Progenitor cell of endocrine pancreas (in vitro differentiated cells): ENCODE results near the gene CD300E. TPM values are rescaled to one million over a fixed set of nuclear protein-coding genes. Genes with fewer than 3 reads are reported as not detected.
A peak's percentile ranks its signal among the peaks of the same experiment; 100 is the strongest.

ENCODE experiments used
- DNase-seq: peaks from one replicate; pipeline ENCODE4 v3.0.0; 2021; ENCODE audit warnings: low spot score; ENCODE audit not compliant: unreplicated experiment
- H3K27ac Mint-ChIP-seq: 2 replicates; pipeline ENCODE4 v1.8.0; 2021; ENCODE audit warnings: mild to moderate bottlenecking, moderate library complexity, mixed read lengths
- H3K27me3 Mint-ChIP-seq: 2 replicates; pipeline ENCODE4 v1.8.0; 2021; ENCODE audit warnings: mixed read lengths
- H3K36me3 Mint-ChIP-seq: 2 replicates; pipeline ENCODE4 v1.8.0; 2022; ENCODE audit warnings: mixed read lengths; ENCODE audit not compliant: insufficient read depth
- H3K4me1 Mint-ChIP-seq: 2 replicates; pipeline ENCODE4 v1.8.0; 2021; ENCODE audit warnings: low read depth, mixed read lengths
- H3K4me3 Mint-ChIP-seq: 2 replicates; pipeline ENCODE4 v1.8.0; 2021; ENCODE audit warnings: low read depth, mild to moderate bottlenecking, moderate library complexity, mixed read lengths
- H3K9me3 Mint-ChIP-seq: 2 replicates; pipeline ENCODE4 v1.8.0; 2021; ENCODE audit warnings: low read depth, mixed read lengths
- CTCF ChIP-seq: fragments of 200-600 bp; sonication (generic); IDR thresholded peaks from one replicate; pipeline ENCODE4 v1.5.0; 2021; ENCODE audit warnings: antibody characterized with exemption, mild to moderate bottlenecking; ENCODE audit not compliant: unreplicated experiment
- total RNA-seq: library from RNA; stranded (reverse); gene quantifications from 2 replicates; pipeline ENCODE4 v1.2.1, GENCODE V29; 2021

The CD300E gene
- total RNA-seq, 1 donor from 2014 or later, result not detected

GRCh38 chr17:74566132-74566753 is 57.3 kb downstream of the CD300E start:
- no peaks in the 10 kb centered on the region for H3K36me3 Mint-ChIP-seq
- TF ChIP-seq CTCF, result peak; percentile 75
- DNase-seq, result no peak
- no peaks in the 10 kb centered on the region for H3K9me3 Mint-ChIP-seq
- H3K27me3 Mint-ChIP-seq, result peaks cover 45% of the 10 kb centered on the region
- H3K4me1 Mint-ChIP-seq, result no peaks in the 10 kb centered on the region
- H3K4me3 Mint-ChIP-seq, result no peak overlapping the region
- no peak overlapping the region for H3K27ac Mint-ChIP-seq

DNA sequence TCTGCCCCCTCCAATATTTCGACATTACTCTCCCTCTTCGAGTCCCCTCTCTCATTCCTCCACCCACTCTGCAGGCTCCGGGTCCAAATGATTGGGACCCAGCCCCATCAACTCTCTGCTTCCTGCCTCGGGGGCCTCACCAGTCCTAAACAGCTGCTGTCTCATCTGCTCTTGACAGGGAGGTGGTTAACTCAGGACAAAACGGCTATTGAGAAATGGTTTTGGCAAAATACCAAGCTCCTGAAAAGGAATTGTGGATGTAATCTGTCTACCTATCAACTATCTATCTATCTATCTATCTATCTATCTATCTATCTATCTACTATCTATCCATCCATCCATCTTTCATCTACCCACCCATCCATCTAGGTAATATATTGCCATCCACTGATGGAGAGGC is 58.4 kb downstream of the CD300E start:
- H3K27ac Mint-ChIP-seq, result no peak overlapping the region
- H3K4me3 Mint-ChIP-seq, result no peak overlapping the region
- no peaks in the 10 kb centered on the region for H3K36me3 Mint-ChIP-seq
- H3K4me1 Mint-ChIP-seq, result no peaks in the 10 kb centered on the region
- H3K9me3 Mint-ChIP-seq, result no peaks in the 10 kb centered on the region
- H3K27me3 Mint-ChIP-seq, result peaks cover 44% of the 10 kb centered on the region
- no peak for TF ChIP-seq CTCF
- no peak for DNase-seq

DNA sequence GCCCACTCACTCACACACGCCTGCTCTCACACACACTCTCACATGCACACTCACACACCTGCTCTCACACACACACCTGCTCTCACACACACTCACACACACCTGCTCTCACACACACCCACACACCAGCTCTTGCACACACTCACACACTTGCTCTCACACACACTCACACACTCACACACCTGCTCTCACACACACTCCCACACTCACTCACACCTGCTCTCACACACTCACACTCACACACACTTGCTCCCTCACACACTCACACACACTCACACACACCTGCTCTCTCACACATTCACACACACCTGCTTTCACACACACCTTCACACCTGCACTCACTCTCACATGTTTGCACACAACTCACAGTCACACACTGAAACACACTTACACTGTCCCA is 60.2 kb downstream of the CD300E start:
- no peaks in the 10 kb centered on the region for H3K4me1 Mint-ChIP-seq
- H3K4me3 Mint-ChIP-seq, result no peak overlapping the region
- TF ChIP-seq CTCF, result no peak
- no peak for DNase-seq
- H3K9me3 Mint-ChIP-seq, result peaks cover 9% of the 10 kb centered on the region
- no peaks in the 10 kb centered on the region for H3K36me3 Mint-ChIP-seq
- H3K27me3 Mint-ChIP-seq, result peaks cover 47% of the 10 kb centered on the region
- no peak overlapping the region for H3K27ac Mint-ChIP-seq

DNA sequence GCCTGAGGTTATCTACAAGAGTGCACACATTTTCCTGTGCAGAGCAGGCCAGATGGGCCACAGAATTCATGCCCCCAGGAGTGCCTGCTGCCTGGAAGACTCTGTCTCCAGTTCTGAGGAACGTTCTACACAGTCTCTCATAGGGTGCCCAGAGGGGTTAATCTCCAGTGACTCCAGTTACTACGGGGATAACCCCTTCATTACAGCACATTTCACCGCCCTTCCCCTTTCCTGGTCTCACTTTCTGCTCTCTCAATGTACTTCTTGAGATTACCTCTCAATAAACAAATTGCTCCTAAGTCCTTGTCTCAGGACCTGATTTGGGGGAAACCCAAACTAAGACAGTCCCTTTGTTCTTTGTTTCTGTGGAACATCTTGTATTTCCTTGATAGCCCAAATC is 62.0 kb downstream of the CD300E start:
- H3K9me3 Mint-ChIP-seq, result peaks cover 10% of the 10 kb centered on the region
- H3K36me3 Mint-ChIP-seq, result no peaks in the 10 kb centered on the region
- no peak overlapping the region for H3K4me3 Mint-ChIP-seq
- H3K4me1 Mint-ChIP-seq, result no peaks in the 10 kb centered on the region
- no peak for DNase-seq
- H3K27me3 Mint-ChIP-seq, result peaks cover 40% of the 10 kb centered on the region
- TF ChIP-seq CTCF, result no peak
- no peak overlapping the region for H3K27ac Mint-ChIP-seq

Other genes with a start within 250 kb of the CD300E start
- 182 and 207 TPM in 2 replicates for gene GPRC5C, start 191.7 kb downstream of the CD300E start, total RNA-seq
- 3.9 and 4.5 TPM in 2 replicates for gene CD300A, start 157.1 kb downstream of the CD300E start, total RNA-seq
- not detected in 2 replicates for gene CD300LB, start 92.3 kb downstream of the CD300E start, total RNA-seq
- gene CD300C, start 77.6 kb downstream of the CD300E start, total RNA-seq, result not detected in 2 replicates
- gene CD300H, start 56.2 kb downstream of the CD300E start, total RNA-seq, result not detected in 2 replicates
- not detected in 2 replicates for gene CD300LD, start 31.5 kb downstream of the CD300E start, total RNA-seq
- not detected in 2 replicates for gene CD300LF, start 89.2 kb upstream of the CD300E start, total RNA-seq
- 3.2 TPM in 2 replicates for gene RAB37, start 113.5 kb upstream of the CD300E start, total RNA-seq
- 135 and 143 TPM in 2 replicates for gene NHERF1, start 124.9 kb upstream of the CD300E start, total RNA-seq
- gene NAT9, start 152.6 kb upstream of the CD300E start, total RNA-seq, result 59.6 and 60.2 TPM in 2 replicates
- gene GRIN2C, start 236.1 kb upstream of the CD300E start, total RNA-seq, result 0.57 and 0.84 TPM in 2 replicates
- gene FDXR, start 249.3 kb upstream of the CD300E start, total RNA-seq, result 16.9 and 18.2 TPM in 2 replicates